Hematopoietic multipotent progenitor cell treated with erythropoietin and hydrocortisone succinate and interleukin-3 and kit ligand, for 15 days (in vitro differentiated cells): Measurements from ENCODE around the gene TUBGCP6.

Source experiments
- DNase-seq: peaks from one replicate; pipeline ENCODE4 v3.0.0-alpha.2; 2015; ENCODE audit warnings: low spot score

The TUBGCP6 gene

GRCh38 chr22:50244420-50245213 is at the start of gene TUBGCP6:
TUBGCP6 (minus strand) TSS chr22:50245023; CDS start chr22:50244459, 564 bp downstream.
- peak; percentile 94 for DNase-seq

GRCh38 chr22:50294319-50294656 is 49.5 kb upstream of the TUBGCP6 start:
- no peak for DNase-seq

- no peak for DNase-seq
These were observed 48.9 kb upstream of the TUBGCP6 start for GRCh38 chr22:50293441-50294318.

- DNase-seq: no peak
These were observed 48.0 kb upstream of the TUBGCP6 start for GRCh38 chr22:50292643-50293440.

- no peak for DNase-seq
These were observed 45.3 kb upstream of the TUBGCP6 start for GRCh38 chr22:50289942-50290630.

- DNase-seq: no peak
These were observed 44.5 kb upstream of the TUBGCP6 start for GRCh38 chr22:50289151-50289941.

GRCh38 chr22:50287731-50288130 is 42.9 kb upstream of the TUBGCP6 start:
- no peak for DNase-seq

- DNase-seq: no peak
These were observed 42.0 kb upstream of the TUBGCP6 start for GRCh38 chr22:50286701-50287318.

- no peak for DNase-seq
These were observed 41.5 kb upstream of the TUBGCP6 start for GRCh38 chr22:50286275-50286674.

GRCh38 chr22:50285568-50286229 is 40.9 kb upstream of the TUBGCP6 start:
- DNase-seq: no peak

- no peak for DNase-seq
These were observed 39.7 kb upstream of the TUBGCP6 start for GRCh38 chr22:50284479-50284878.

GRCh38 chr22:50283821-50284220 is 39.0 kb upstream of the TUBGCP6 start:
- DNase-seq: no peak

- DNase-seq: no peak
These were observed 37.7 kb upstream of the TUBGCP6 start for GRCh38 chr22:50282361-50283155.

- no peak for DNase-seq
These were observed 37.1 kb upstream of the TUBGCP6 start for GRCh38 chr22:50281957-50282356.

- DNase-seq: no peak
These were observed 36.5 kb upstream of the TUBGCP6 start for GRCh38 chr22:50281384-50281760.

- no peak for DNase-seq
These were observed 36.0 kb upstream of the TUBGCP6 start for GRCh38 chr22:50280708-50281383.

GRCh38 chr22:50280022-50280707 is 35.3 kb upstream of the TUBGCP6 start:
- no peak for DNase-seq
